Neural cell (in vitro differentiated cells): ENCODE measurements around the gene ADAM23. TPM values are rescaled to one million over a fixed set of nuclear protein-coding genes. Genes with fewer than 3 reads are reported as not detected.

Experiments used
- H2AFZ ChIP-seq: fragments of 200-600, 300-800 bp; sonication (generic), shearing (Covaris generic); 2 replicates; pipeline ENCODE4 v1.6.0; 2014; ENCODE audit warnings: low read depth, mild to moderate bottlenecking, antibody characterized with exemption, low read length, moderate library complexity
- H3F3A ChIP-seq: fragments of 200-600 bp; shearing (Covaris generic); 2 replicates; pipeline ENCODE4 v1.6.1; 2016; ENCODE audit warnings: mild to moderate bottlenecking, moderate library complexity, mixed read lengths, antibody characterized with exemption, low read length; ENCODE audit not compliant: insufficient read depth, poor library complexity, severe bottlenecking
- H3K27ac ChIP-seq: fragments of 200-600, 300-800 bp; sonication (generic), shearing (Covaris generic); 2 replicates; pipeline ENCODE4 v1.5.1; 2014; ENCODE audit warnings: mild to moderate bottlenecking, low read length, moderate library complexity
- H3K27me3 ChIP-seq: fragments of 300-800, 200-600 bp; sonication (generic), shearing (Covaris generic); 2 replicates; pipeline ENCODE4 v1.6.0; 2014; ENCODE audit warnings: mild to moderate bottlenecking, low read depth, low read length, moderate library complexity; ENCODE audit not compliant: insufficient read depth
- H3K36me3 ChIP-seq: fragments of 300-800, 200-600 bp; sonication (generic), shearing (Covaris generic); 2 replicates; pipeline ENCODE4 v1.5.1; 2014; ENCODE audit warnings: mild to moderate bottlenecking, antibody characterized with exemption, low read length, moderate library complexity; ENCODE audit not compliant: insufficient read depth
- H3K4me2 ChIP-seq: fragments of 300-800, 200-600 bp; sonication (generic), shearing (Covaris generic); 2 replicates; pipeline ENCODE4 v1.6.0; 2014; ENCODE audit warnings: mild to moderate bottlenecking, low read length
- H3K4me3 ChIP-seq: fragments of 300-800, 200-600 bp; sonication (generic), shearing (Covaris generic); 2 replicates; pipeline ENCODE4 v1.5.1; 2014; ENCODE audit warnings: mild to moderate bottlenecking, low read length, moderate library complexity
- H3K79me2 ChIP-seq: fragments of 200-600 bp; shearing (Covaris generic); replicated peaks from 2 replicates; pipeline ENCODE4 v1.6.0; 2014; ENCODE audit warnings: mild to moderate bottlenecking, low read length, moderate library complexity; ENCODE audit not compliant: insufficient read depth
- H3K9ac ChIP-seq: fragments of 300-800, 200-600 bp; sonication (generic), shearing (Covaris generic); 2 replicates; pipeline ENCODE4 v1.6.1; 2016; ENCODE audit warnings: mild to moderate bottlenecking, low read length, mixed read lengths
- H3K9me2 ChIP-seq: fragments of 200-600 bp; shearing (Covaris generic); 2 replicates; pipeline ENCODE4 v1.6.1; 2016; ENCODE audit warnings: mild to moderate bottlenecking, low read length, mixed read lengths; ENCODE audit not compliant: insufficient read depth
- H3K9me3 ChIP-seq: fragments of 200-600, 300-800 bp; sonication (generic), shearing (Covaris generic); 2 replicates; pipeline ENCODE4 v1.6.1; 2016; ENCODE audit warnings: mild to moderate bottlenecking, mixed run types, low read length, moderate library complexity, mixed read lengths
- H4K20me1 ChIP-seq: fragments of 200-600 bp; shearing (Covaris generic); 2 replicates; pipeline ENCODE4 v1.6.1; 2016; ENCODE audit warnings: mild to moderate bottlenecking, mixed run types; ENCODE audit not compliant: insufficient read depth
- CTCF ChIP-seq: fragments of 450-650 bp; IDR thresholded peaks from 2 replicates; pipeline ENCODE4 v1.5.1; 2014; ENCODE audit warnings: antibody characterized with exemption, mild to moderate bottlenecking, moderate library complexity; ENCODE audit not compliant: poor library complexity, severe bottlenecking
- EP300 ChIP-seq: fragments of 450-650 bp; conservative IDR thresholded peaks from 2 replicates; pipeline ENCODE4 v1.6.1; 2014; ENCODE audit warnings: antibody characterized with exemption, mild to moderate bottlenecking, moderate library complexity; ENCODE audit not compliant: poor library complexity, severe bottlenecking
- EZH2 ChIP-seq: fragments of 200-600, 300-800 bp; shearing (Covaris generic), sonication (generic); IDR thresholded peaks from 2 replicates; pipeline ENCODE4 v1.6.1; 2014; ENCODE audit warnings: antibody characterized with exemption, low read length, borderline replicate concordance, mild to moderate bottlenecking; ENCODE audit not compliant: insufficient read depth, poor library complexity, severe bottlenecking
- MXI1 ChIP-seq: fragments of 450-650 bp; conservative IDR thresholded peaks from 2 replicates; pipeline ENCODE4 v1.6.1; 2014; ENCODE audit warnings: antibody characterized with exemption, mild to moderate bottlenecking; ENCODE audit not compliant: poor library complexity, severe bottlenecking
- POLR2AphosphoS5 ChIP-seq: IDR thresholded peaks from 2 replicates; pipeline ENCODE4 v1.6.1; 2012
- RAD21 ChIP-seq: fragments of 450-650 bp; conservative IDR thresholded peaks from 2 replicates; pipeline ENCODE4 v1.6.1; 2014; ENCODE audit warnings: antibody characterized with exemption, mild to moderate bottlenecking, moderate library complexity
- REST ChIP-seq: IDR thresholded peaks from 2 replicates; pipeline ENCODE4 v1.6.1; 2012; ENCODE audit warnings: borderline replicate concordance
- SMC3 ChIP-seq: fragments of 450-650 bp; conservative IDR thresholded peaks from 2 replicates; pipeline ENCODE4 v1.6.1; 2014; ENCODE audit warnings: antibody characterized with exemption, mild to moderate bottlenecking, moderate library complexity; ENCODE audit not compliant: poor library complexity
- TAF1 ChIP-seq: IDR thresholded peaks from 2 replicates; pipeline ENCODE4 v1.6.1; 2012; ENCODE audit warnings: low read depth
- polyA plus RNA-seq: library from polyadenylated mRNA; depleted of rRNA; stranded (reverse); fragments of >200 nt; gene quantifications from 2 replicates; pipeline ENCODE4 v1.2.3, GENCODE V29; 2014

Gene ADAM23
- polyA plus RNA-seq, 1 donor from 2014 or later = 75.2 TPM

- no peak overlapping the region for H2AFZ ChIP-seq
- H3K9me2 ChIP-seq = no peaks in the 10 kb centered on the region
- H4K20me1 ChIP-seq = no peaks in the 10 kb centered on the region
- H3K27ac ChIP-seq = no peak overlapping the region
- TF ChIP-seq EZH2 (no peak), CTCF (no peak), MXI1 (no peak), SMC3 (no peak)
- H3K4me2 ChIP-seq = no peak overlapping the region
- no peaks in the 10 kb centered on the region for H3K79me2 ChIP-seq
- H3K9ac ChIP-seq = no peak overlapping the region
- H3F3A ChIP-seq = no peaks in the 10 kb centered on the region
- H3K36me3 ChIP-seq = peaks cover 9% of the 10 kb centered on the region
- no peaks in the 10 kb centered on the region for H3K9me3 ChIP-seq
- no peak overlapping the region for H3K4me3 ChIP-seq
- H3K27me3 ChIP-seq = no peaks in the 10 kb centered on the region
Measured at GRCh38 chr2:206488623-206489022, 45.3 kb downstream of the ADAM23 start.

- no peaks in the 10 kb centered on the region for H3K9me2 ChIP-seq
- no peak overlapping the region for H3K27ac ChIP-seq
- no peaks in the 10 kb centered on the region for H3K9me3 ChIP-seq
- H3K27me3 ChIP-seq = no peaks in the 10 kb centered on the region
- TF ChIP-seq TAF1 (no peak), REST (no peak), CTCF (no peak), MXI1 (no peak), RAD21 (no peak), EP300 (no peak), EZH2 (no peak), POLR2AphosphoS5 (no peak), SMC3 (no peak)
- no peaks in the 10 kb centered on the region for H4K20me1 ChIP-seq
- no peaks in the 10 kb centered on the region for H3F3A ChIP-seq
- H3K9ac ChIP-seq = no peak overlapping the region
- no peak overlapping the region for H3K4me3 ChIP-seq
- no peak overlapping the region for H3K4me2 ChIP-seq
- H3K79me2 ChIP-seq = no peaks in the 10 kb centered on the region
- no peak overlapping the region for H2AFZ ChIP-seq
- peaks cover 8% of the 10 kb centered on the region for H3K36me3 ChIP-seq
Measured at GRCh38 chr2:206494061-206494460, 50.7 kb downstream of the ADAM23 start.
